ENCODE results near the gene FAM50B. TPM values are rescaled to one million over a fixed set of nuclear protein-coding genes. Genes with fewer than 3 reads are reported as not detected.

Gene FAM50B
- total RNA-seq, 6 experiments from 2014 or later = 3.6 to 11.1 (median 8.5) TPM

DNA sequence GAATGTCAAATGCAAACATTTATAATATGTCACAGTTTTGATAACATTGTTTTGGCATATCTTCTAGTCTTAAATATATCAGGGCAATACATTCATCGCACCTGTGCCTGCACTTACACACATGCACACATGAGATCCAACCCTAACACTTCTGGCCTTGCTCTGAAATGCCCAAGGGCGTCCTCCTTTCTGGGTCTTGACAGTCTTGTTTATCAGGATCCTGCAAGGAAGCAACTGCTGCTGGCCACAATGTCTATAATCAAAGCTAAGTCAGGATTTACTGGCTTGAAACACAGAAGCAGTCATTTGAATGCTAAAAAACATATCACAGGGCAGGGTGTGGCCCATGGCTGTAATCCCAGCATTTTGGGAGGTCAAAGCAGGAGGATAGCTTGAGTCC lies 32.9 kb upstream of the FAM50B start:
- Histone ChIP-seq H3K4me1 (no peaks in the 10 kb centered on the region), H3K27me3 (no peaks in the 10 kb centered on the region), H3K27ac (no peak overlapping the region), H3K36me3 (no peaks in the 10 kb centered on the region), H3K9me3 (no peaks in the 10 kb centered on the region), H3K4me3 (no peak overlapping the region)
- intact Hi-C loops (cut with DNase I) = no loop called here
- WGBS (ENCODE audit: insufficient coverage, low coverage, low lambda C conversion rate, missing lambda C conversion rate) = 89% methylated on average over 2 of the region's 2 CpGs
- no peak for ATAC-seq
- no peak for DNase-seq
- TF ChIP-seq, protein P1, sequence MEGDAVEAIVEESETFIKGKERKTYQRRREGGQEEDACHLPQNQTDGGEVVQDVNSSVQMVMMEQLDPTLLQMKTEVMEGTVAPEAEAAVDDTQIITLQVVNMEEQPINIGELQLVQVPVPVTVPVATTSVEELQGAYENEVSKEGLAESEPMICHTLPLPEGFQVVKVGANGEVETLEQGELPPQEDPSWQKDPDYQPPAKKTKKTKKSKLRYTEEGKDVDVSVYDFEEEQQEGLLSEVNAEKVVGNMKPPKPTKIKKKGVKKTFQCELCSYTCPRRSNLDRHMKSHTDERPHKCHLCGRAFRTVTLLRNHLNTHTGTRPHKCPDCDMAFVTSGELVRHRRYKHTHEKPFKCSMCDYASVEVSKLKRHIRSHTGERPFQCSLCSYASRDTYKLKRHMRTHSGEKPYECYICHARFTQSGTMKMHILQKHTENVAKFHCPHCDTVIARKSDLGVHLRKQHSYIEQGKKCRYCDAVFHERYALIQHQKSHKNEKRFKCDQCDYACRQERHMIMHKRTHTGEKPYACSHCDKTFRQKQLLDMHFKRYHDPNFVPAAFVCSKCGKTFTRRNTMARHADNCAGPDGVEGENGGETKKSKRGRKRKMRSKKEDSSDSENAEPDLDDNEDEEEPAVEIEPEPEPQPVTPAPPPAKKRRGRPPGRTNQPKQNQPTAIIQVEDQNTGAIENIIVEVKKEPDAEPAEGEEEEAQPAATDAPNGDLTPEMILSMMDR (IDR thresholded peaks at IDR 0.05) = no peak
- TF ChIP-seq POLR2A (IDR thresholded peaks at IDR 0.05) = no peak

GRCh38 chr6:3819161-3820110 lies 29.7 kb upstream of the FAM50B start:
- Histone ChIP-seq H3K27ac (no peak overlapping the region), H3K36me3 (no peaks in the 10 kb centered on the region), H3K9me3 (no peaks in the 10 kb centered on the region), H3K4me3 (no peak overlapping the region), H3K4me1 (peaks cover 0 to 6% (median 2%) of the 10 kb centered on the region in 4 donors), H3K27me3 (no peaks in the 10 kb centered on the region)
- ATAC-seq = no peak
- 88% methylated on average over 9 of the region's 12 CpGs for WGBS (ENCODE audit: insufficient coverage, low coverage, low lambda C conversion rate, missing lambda C conversion rate)
- TF ChIP-seq, protein P1 (IDR thresholded peaks at IDR 0.05) = no peak
- TF ChIP-seq POLR2A (IDR thresholded peaks at IDR 0.05) = no peak
- intact Hi-C loops (cut with DNase I) = no loop called here
- DNase-seq = no peak

GRCh38 chr6:3820563-3820962 lies 28.6 kb upstream of the FAM50B start:
- intact Hi-C loops (cut with DNase I) = no loop called here
- Histone ChIP-seq H3K4me1 (peaks cover 0 to 17% (median 7%) of the 10 kb centered on the region in 4 donors), H3K36me3 (no peaks in the 10 kb centered on the region), H3K4me3 (no peak overlapping the region), H3K27me3 (no peaks in the 10 kb centered on the region), H3K27ac (no peak overlapping the region), H3K9me3 (no peaks in the 10 kb centered on the region)
- DNase-seq (no peak), ATAC-seq (no peak)
- TF ChIP-seq, protein P1 (IDR thresholded peaks at IDR 0.05) = no peak
- no peak for TF ChIP-seq POLR2A (IDR thresholded peaks at IDR 0.05)
- 60% methylated on average over 2 of the region's 8 CpGs for WGBS (ENCODE audit: insufficient coverage, low coverage, low lambda C conversion rate, missing lambda C conversion rate)

DNA sequence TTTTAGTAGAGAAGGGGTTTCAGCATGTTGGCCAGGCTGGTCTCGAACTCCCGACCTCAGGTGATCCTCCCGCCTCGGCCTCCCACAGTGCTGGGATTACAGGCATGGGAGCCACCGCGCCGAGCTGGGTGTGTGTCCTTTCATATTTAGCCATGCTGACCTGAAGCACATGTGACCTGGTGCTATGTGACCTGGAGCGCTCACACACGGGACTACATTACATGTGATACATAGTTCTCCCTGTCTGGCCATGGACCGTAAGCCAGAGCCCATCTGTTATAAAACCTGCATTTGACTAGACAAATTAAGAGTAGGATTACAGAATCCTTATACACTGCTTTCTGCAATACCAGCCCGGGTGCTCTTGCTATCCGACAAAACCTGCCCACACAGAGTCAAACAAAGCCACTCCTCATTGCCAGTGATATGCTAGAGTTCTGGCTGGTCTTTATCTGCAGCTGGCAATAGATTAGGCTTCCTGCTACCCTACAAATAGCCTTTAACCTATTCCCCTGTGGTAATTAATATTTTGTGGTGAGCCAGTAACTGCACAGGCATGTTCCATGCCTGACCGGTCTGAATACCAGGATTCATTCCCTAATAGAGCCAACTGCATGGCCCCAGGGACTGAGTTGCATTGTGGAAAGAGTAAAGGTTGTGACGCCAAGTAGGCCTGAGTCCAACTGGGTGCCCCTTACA lies 26.3 kb upstream of the FAM50B start:
- TF ChIP-seq, protein P1 (IDR thresholded peaks at IDR 0.05) = no peak
- TF ChIP-seq POLR2A (IDR thresholded peaks at IDR 0.05) = peak; percentile 46
- H3K9me3 ChIP-seq = no peaks in the 10 kb centered on the region
- H3K4me3 ChIP-seq = no peak overlapping the region
- no peak for DNase-seq
- no peaks in the 10 kb centered on the region for H3K36me3 ChIP-seq
- peak; percentile 37 to 52 (median 45) for ATAC-seq
- intact Hi-C loops (cut with DNase I) = no loop called here
- H3K27me3 ChIP-seq = no peaks in the 10 kb centered on the region
- peak overlapping the region in 1 of 3 donors; percentile 7 for H3K27ac ChIP-seq
- peaks cover 0 to 21% (median 9%) of the 10 kb centered on the region in 4 donors for H3K4me1 ChIP-seq
- WGBS (ENCODE audit: insufficient coverage, low coverage, low lambda C conversion rate, missing lambda C conversion rate) = 63% methylated on average over 14 of the region's 14 CpGs

All from right lobe of liver (tissue), 6 donors.